BJ (cell line): Measurements from ENCODE around the gene CCDC102B. TPM values are rescaled to one million over a fixed set of nuclear protein-coding genes. Genes with fewer than 3 reads are reported as not detected.
"Not testable (repeated sequence)": the region's sequence is repeated elsewhere in the genome, so short reads cannot be mapped to it uniquely, and the experiment has no call there.

Experiments used
- CTCF ChIA-PET: fragments of 350-600 bp; formaldehyde crosslinking; extraction: SDS; loops from one replicate; lab custom pipeline; 2021; ENCODE audit warnings: antibody characterized with exemption, inconsistent platforms; lab: Yijun Ruan, JAX
- POLR2A ChIA-PET: fragments of 300-600 bp; sonication (Branson Sonifier 250); formaldehyde crosslinking; extraction: SDS; loops from one replicate; lab custom pipeline; 2021; ENCODE audit warnings: antibody characterized with exemption; lab: Charles Lee
- DNase-seq: peaks from one replicate; pipeline ENCODE4 v3.0.0-alpha.2; 2011; ENCODE audit warnings: low read depth
- H3K27me3 ChIP-seq: 2 replicates; pipeline ENCODE4 v1.6.0; 2011; ENCODE audit warnings: low read length; ENCODE audit not compliant: control insufficient read depth, insufficient read depth
- H3K36me3 ChIP-seq: 2 replicates; pipeline ENCODE4 v1.5.1; 2011; ENCODE audit warnings: low read length; ENCODE audit not compliant: control insufficient read depth, insufficient read depth
- H3K4me3 ChIP-seq: 2 replicates; pipeline ENCODE4 v1.5.1; 2011; ENCODE audit warnings: low read depth, mild to moderate bottlenecking, control low read depth, low read length
- CTCF ChIP-seq: IDR thresholded peaks from 2 replicates; pipeline ENCODE4 v1.5.1; 2011; ENCODE audit warnings: low read depth, mild to moderate bottlenecking, control low read depth, inconsistent platforms, low read length, moderate library complexity; ENCODE audit not compliant: insufficient read depth
- polyA plus RNA-seq: library from polyadenylated mRNA; depleted of rRNA; stranded (reverse); fragments of >200 nt; gene quantifications from 2 replicates; pipeline ENCODE4 v1.2.3, GENCODE V29; 2011

Gene CCDC102B
- polyA plus RNA-seq, 1 experiment: 2.8 TPM

DNA sequence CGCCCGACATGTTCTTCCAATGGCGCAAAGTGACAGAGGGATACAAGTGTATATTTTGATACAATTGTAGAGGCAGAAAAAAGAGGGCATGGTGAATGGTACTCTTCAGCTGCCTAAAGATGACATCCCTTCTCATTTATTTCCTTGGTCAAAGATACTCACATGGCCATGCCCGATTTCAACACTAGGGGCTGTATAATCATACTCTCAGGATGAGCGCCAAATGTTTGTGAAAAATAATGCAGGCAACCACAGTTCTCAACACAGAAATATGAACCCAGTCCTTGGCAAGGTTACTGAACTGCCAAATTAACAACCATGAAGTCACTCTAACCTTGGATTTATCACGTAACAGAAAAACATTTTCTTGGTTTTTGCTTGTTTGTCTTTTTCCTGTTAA, 204.4 kb downstream of the CCDC102B start:
- TF ChIP-seq CTCF: peak; percentile 14; the same call in 1 of the 2 replicates
- ChIA-PET POLR2A (no interaction called here), CTCF (no interaction called here)
- no peaks in the 10 kb centered on the region for H3K36me3 ChIP-seq
- H3K27me3 ChIP-seq: no peaks in the 10 kb centered on the region
- no peak overlapping the region for H3K4me3 ChIP-seq
- DNase-seq: no peak

DNA sequence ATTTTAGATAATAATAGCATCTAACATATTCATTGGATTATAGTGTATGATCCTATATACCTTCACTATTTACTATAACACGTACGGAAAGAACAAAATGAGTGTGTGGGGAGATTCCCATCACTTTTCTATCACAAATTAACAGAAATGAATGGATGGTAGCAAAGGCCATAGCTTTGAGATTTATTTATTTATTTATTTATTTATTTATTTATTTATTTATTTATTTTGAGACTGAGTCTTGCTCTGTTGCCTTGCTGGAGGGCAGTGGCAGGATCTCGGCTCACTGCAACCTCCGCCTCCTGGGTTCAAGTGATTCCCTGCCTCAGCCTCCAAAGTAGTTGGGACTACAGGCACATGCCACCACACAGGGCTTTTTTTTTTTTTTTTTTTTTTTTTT, 208.3 kb downstream of the CCDC102B start:
- H3K27me3 ChIP-seq, POLR2A ChIA-PET, DNase-seq, CTCF ChIA-PET, H3K36me3 ChIP-seq, H3K4me3 ChIP-seq: not testable (repeated sequence)

GRCh38 chr18:69008538-69008937, 210.7 kb downstream of the CCDC102B start:
- Histone ChIP-seq H3K27me3 (no peaks in the 10 kb centered on the region), H3K4me3 (no peak overlapping the region), H3K36me3 (no peaks in the 10 kb centered on the region)
- no peak for TF ChIP-seq CTCF
- no peak for DNase-seq
- ChIA-PET POLR2A (no interaction called here), CTCF (no interaction called here)

- Histone ChIP-seq H3K27me3 (no peaks in the 10 kb centered on the region), H3K4me3 (no peak overlapping the region), H3K36me3 (no peaks in the 10 kb centered on the region)
- DNase-seq: no peak
- TF ChIP-seq CTCF: no peak
- CTCF ChIA-PET: interaction anchor here (0.7 kb wide), 1 partner anchor 1821 kb away, joined by 3 read pairs; no protein-coding TSS in a partner anchor
- POLR2A ChIA-PET: no interaction called here
Observed at GRCh38 chr18:69021211-69021805, 223.4 kb downstream of the CCDC102B start.

DNA sequence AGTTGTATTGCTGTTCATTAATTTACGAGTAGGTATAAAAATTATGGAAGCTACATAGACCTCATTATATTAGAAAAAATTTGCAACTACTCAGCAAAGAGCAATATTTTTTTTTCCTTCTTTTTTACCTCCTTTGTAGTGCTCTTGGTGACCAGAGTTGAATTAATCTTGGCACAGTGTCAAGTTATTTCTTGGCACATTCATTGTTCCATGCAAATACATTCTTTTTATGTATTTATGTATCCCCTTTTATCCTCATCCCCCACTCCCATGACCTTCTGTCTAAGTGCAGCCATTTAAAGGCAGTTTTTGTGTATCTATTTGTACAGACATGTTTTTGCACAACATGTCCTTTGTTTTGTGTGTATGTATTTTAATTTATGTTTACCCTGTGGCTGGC, 224.5 kb downstream of the CCDC102B start:
- no peak for DNase-seq
- Histone ChIP-seq H3K36me3 (no peaks in the 10 kb centered on the region), H3K4me3 (no peak overlapping the region), H3K27me3 (no peaks in the 10 kb centered on the region)
- no peak for TF ChIP-seq CTCF
- ChIA-PET CTCF (interaction anchor here (0.6 kb wide), 1 partner anchor 10 kb away, joined by 4 read pairs; no protein-coding TSS in a partner anchor), POLR2A (no interaction called here)

- no peak for DNase-seq
- H3K36me3 ChIP-seq: no peaks in the 10 kb centered on the region
- no peaks in the 10 kb centered on the region for H3K27me3 ChIP-seq
- TF ChIP-seq CTCF: no peak
- no peak overlapping the region for H3K4me3 ChIP-seq
- ChIA-PET POLR2A (no interaction called here), CTCF (no interaction called here)
Observed at GRCh38 chr18:69031571-69031970, 233.7 kb downstream of the CCDC102B start.
